Measurements from ENCODE around the gene DAZAP1.
"Not testable (repeated sequence)": the region's sequence is repeated elsewhere in the genome, so short reads cannot be mapped to it uniquely, and the experiment has no call there.

Gene DAZAP1

GRCh38 chr19:1410789-1411188, 3.4 kb downstream of the DAZAP1 start:
- no peak for DNase-seq (ENCODE audit: low read depth)

GRCh38 chr19:1411255-1412191, 4.1 kb downstream of the DAZAP1 start:
- DNase-seq (ENCODE audit: low read depth) = no peak

GRCh38 chr19:1412323-1412923, 5.0 kb downstream of the DAZAP1 start:
- no peak for DNase-seq (ENCODE audit: low read depth)

GRCh38 chr19:1412995-1413800, 5.8 kb downstream of the DAZAP1 start:
- DNase-seq (ENCODE audit: low read depth) = no peak

GRCh38 chr19:1416014-1416841, 8.8 kb downstream of the DAZAP1 start:
- DNase-seq (ENCODE audit: low read depth) = no peak

GRCh38 chr19:1417145-1417544, 9.8 kb downstream of the DAZAP1 start:
- no peak for DNase-seq (ENCODE audit: low read depth)

- DNase-seq (ENCODE audit: low read depth) = no peak
These were observed 10.5 kb downstream of the DAZAP1 start for GRCh38 chr19:1417681-1418495.

GRCh38 chr19:1418496-1418775, 11.1 kb downstream of the DAZAP1 start:
- no peak for DNase-seq (ENCODE audit: low read depth)

GRCh38 chr19:1418951-1419738, 11.8 kb downstream of the DAZAP1 start:
- no peak for DNase-seq (ENCODE audit: low read depth)

- not testable (repeated sequence) for DNase-seq (ENCODE audit: low read depth)
These were observed 12.7 kb downstream of the DAZAP1 start for GRCh38 chr19:1420085-1420484.

- no peak for DNase-seq (ENCODE audit: low read depth)
These were observed 13.2 kb downstream of the DAZAP1 start for GRCh38 chr19:1420590-1420989.

GRCh38 chr19:1421218-1421957, 14.0 kb downstream of the DAZAP1 start:
- no peak for DNase-seq (ENCODE audit: low read depth)

GRCh38 chr19:1421958-1422305, 14.5 kb downstream of the DAZAP1 start:
- no peak for DNase-seq (ENCODE audit: low read depth)

- DNase-seq (ENCODE audit: low read depth) = no peak
These were observed 15.0 kb downstream of the DAZAP1 start for GRCh38 chr19:1422360-1422759.

- DNase-seq (ENCODE audit: low read depth) = no peak
These were observed 15.6 kb downstream of the DAZAP1 start for GRCh38 chr19:1422943-1423342.

GRCh38 chr19:1423436-1424191, 16.2 kb downstream of the DAZAP1 start:
- DNase-seq (ENCODE audit: low read depth) = no peak

GRCh38 chr19:1424192-1424955, 17.0 kb downstream of the DAZAP1 start:
- no peak for DNase-seq (ENCODE audit: low read depth)
